Measurements from ENCODE around the gene C17orf100.
"Not testable (repeated sequence)": the region's sequence is repeated elsewhere in the genome, so short reads cannot be mapped to it uniquely, and the experiment has no call there.

Gene C17orf100

DNA sequence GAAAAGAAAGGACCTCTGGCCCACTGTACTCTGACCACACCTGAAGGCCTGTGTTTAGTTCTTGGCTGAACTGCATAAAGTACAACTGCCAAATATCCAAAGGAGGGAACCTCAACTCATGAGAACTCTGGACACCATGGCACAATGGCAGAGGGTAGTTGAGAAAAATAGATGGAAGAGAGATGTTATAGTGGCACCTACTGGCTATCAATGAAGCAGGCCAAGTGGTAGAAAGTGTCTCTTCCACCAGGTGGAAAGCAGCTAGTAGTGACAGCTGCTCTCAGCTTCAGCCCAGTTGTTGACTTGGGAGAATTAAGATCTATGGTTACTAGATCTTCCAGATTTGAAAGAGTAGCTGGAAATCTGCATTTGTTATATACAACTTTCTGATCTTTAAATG, 3.4 kb upstream of the C17orf100 start:
- H3K9ac ChIP-seq (ENCODE audit: low read length), result no peak overlapping the region
- peaks cover 13% of the 10 kb centered on the region for H3K36me3 ChIP-seq (ENCODE audit: control insufficient read depth, insufficient read depth, low read length)
- H3K27ac ChIP-seq (ENCODE audit: low read depth, low read length), result no peak overlapping the region
- peaks cover 3% of the 10 kb centered on the region for H3K27me3 ChIP-seq (ENCODE audit: control insufficient read depth, insufficient read depth, low read length)
- H3K4me3 ChIP-seq (ENCODE audit: low read length), result no peak overlapping the region
- H3K4me1 ChIP-seq (ENCODE audit: control insufficient read depth, insufficient read depth, low read length), result peaks cover 13% of the 10 kb centered on the region

GRCh38 chr17:6651919-6652452, 424 bp downstream of the C17orf100 start:
- H3K9ac ChIP-seq (ENCODE audit: low read length), result peak overlapping the region; percentile 35
- peak overlapping the region; percentile 89 for H3K27ac ChIP-seq (ENCODE audit: low read depth, low read length)
- peak overlapping the region; percentile 90 for H3K4me3 ChIP-seq (ENCODE audit: low read length)
- peaks cover 13% of the 10 kb centered on the region for H3K4me1 ChIP-seq (ENCODE audit: control insufficient read depth, insufficient read depth, low read length)
- peaks cover 3% of the 10 kb centered on the region for H3K27me3 ChIP-seq (ENCODE audit: control insufficient read depth, insufficient read depth, low read length)
- no peaks in the 10 kb centered on the region for H3K36me3 ChIP-seq (ENCODE audit: control insufficient read depth, insufficient read depth, low read length)

DNA sequence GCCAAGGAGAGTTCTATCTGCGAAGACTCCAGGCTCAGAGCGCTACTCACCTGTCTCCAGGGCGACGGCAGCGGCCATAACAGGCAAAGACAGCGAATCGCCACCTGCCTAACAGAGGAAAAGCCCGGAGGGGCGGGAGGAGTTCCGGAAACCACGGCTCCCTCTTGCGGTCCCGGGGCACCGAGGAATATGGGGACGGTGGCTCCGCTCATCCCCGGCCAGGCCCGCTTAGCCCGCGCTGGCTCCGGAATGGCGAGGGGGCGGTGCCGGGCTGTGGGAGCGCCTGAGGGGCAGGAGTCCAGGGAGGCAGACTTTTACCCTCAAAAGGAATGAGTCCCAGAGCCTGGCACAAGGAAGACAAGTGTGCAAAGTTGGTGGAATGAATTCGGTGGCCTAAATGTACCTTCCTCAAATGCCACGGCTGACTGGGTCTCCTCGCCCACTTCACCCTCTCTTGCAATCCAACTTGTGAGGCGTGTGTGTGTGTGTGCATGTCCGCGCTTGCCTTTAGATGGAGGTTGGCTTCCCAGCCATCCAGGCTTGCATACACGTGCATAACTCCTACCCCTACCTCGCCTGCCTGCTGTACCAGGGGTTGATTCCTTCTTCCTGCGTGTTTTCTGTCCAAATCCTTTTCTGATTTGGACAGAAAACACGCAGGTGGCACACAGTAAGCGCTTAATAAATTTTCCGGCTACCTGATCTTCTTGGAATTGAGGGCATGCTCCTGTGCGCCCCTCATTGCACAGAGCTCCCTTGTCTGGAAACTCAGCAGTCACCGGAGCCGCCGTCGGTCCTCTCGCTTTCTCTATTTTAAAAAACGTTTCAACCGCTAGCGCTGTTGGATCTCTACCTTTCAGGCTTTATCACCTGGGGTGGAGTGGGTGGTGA, 3.5 kb downstream of the C17orf100 start:
- H3K9ac ChIP-seq (ENCODE audit: low read length), result no peak overlapping the region
- no peak overlapping the region for H3K4me3 ChIP-seq (ENCODE audit: low read length)
- H3K36me3 ChIP-seq (ENCODE audit: control insufficient read depth, insufficient read depth, low read length), result no peaks in the 10 kb centered on the region
- H3K27ac ChIP-seq (ENCODE audit: low read depth, low read length), result no peak overlapping the region
- H3K27me3 ChIP-seq (ENCODE audit: control insufficient read depth, insufficient read depth, low read length), result peaks cover 5% of the 10 kb centered on the region
- peaks cover 13% of the 10 kb centered on the region for H3K4me1 ChIP-seq (ENCODE audit: control insufficient read depth, insufficient read depth, low read length)

GRCh38 chr17:6655732-6656361, 4.3 kb downstream of the C17orf100 start:
- H3K27ac ChIP-seq (ENCODE audit: low read depth, low read length); H3K4me1 ChIP-seq (ENCODE audit: control insufficient read depth, insufficient read depth, low read length); H3K4me3 ChIP-seq (ENCODE audit: low read length); H3K27me3 ChIP-seq (ENCODE audit: control insufficient read depth, insufficient read depth, low read length); H3K9ac ChIP-seq (ENCODE audit: low read length); H3K36me3 ChIP-seq (ENCODE audit: control insufficient read depth, insufficient read depth, low read length): not testable (repeated sequence)

DNA sequence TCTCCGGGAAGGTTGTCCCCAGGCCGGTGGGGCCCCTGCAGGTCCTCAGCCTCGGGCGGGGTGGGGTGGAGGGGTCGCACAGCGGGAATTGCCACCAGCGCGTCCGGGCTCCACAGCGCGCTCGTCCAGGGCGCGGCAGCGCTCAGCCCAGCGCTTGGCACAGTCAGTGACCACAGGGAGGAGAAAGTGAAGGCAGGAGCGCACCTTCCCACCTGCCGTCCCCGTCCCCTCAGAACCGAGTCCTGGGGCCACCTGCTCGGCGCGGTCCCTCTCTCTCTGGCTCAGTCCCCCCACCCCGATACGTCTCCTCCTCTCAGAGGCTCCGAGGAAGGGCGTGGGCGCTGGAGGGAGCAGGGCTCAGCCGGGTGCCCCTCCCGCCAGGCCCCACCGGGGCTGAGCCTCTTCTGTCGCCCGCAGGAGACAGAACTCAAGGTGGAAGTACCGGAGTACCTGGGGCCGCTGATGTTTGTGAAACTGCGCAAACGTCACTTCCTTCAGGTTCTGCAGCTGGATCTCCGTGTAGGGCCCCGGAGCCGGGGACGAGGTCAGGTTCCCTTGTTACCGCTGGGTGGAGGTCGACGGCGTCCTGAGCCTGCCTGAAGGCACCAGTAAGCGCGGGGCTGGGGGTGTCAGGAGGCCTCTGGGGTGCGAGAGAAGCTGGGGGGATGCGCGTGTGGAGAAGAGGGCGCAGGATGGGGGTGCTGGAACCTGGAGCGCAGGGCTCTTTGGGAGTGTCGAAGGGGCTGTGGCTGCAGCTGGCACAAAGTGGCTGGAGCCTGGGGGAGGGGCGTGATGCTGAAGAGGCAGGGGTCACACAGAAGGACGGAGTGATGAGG, 5.5 kb downstream of the C17orf100 start:
- not testable (repeated sequence) for H3K4me1 ChIP-seq (ENCODE audit: control insufficient read depth, insufficient read depth, low read length); H3K9ac ChIP-seq (ENCODE audit: low read length); H3K27ac ChIP-seq (ENCODE audit: low read depth, low read length); H3K27me3 ChIP-seq (ENCODE audit: control insufficient read depth, insufficient read depth, low read length); H3K4me3 ChIP-seq (ENCODE audit: low read length); H3K36me3 ChIP-seq (ENCODE audit: control insufficient read depth, insufficient read depth, low read length)

DNA sequence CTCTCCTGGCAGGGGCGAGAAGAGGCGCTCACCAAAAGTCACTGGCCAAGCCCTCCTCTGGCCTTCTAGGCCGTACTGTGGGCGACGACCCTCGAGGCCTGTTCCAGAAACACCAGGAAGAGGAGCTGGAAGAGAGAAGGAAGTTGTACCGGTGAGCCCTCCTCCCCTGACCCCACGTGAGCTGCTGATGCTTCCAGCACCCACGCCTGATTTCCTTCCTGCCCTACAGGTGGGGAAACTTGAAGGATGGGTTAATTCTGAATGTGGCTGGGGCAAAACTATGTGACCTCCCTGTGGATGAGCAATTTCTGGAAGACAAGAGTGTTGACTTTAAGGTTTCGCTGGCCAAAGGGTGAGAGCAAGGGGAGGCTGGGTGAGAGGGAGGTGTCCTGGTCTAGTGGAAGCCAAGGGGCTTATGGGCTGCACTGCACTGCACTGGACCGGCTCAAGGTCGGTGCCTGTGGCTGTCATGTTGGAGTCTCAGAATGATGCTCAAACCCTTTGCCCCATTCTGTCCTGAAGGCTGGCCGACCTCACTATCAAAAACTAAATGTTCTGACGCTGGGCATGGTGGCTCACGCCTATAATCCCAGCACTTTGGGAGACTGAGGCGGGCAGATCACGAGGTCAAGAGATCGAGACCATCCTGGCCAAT, 6.2 kb downstream of the C17orf100 start:
- Histone ChIP-seq H3K4me1 (ENCODE audit: control insufficient read depth, insufficient read depth, low read length) (no peaks in the 10 kb centered on the region), H3K36me3 (ENCODE audit: control insufficient read depth, insufficient read depth, low read length) (no peaks in the 10 kb centered on the region), H3K9ac (ENCODE audit: low read length) (no peak overlapping the region), H3K27ac (ENCODE audit: low read depth, low read length) (no peak overlapping the region), H3K27me3 (ENCODE audit: control insufficient read depth, insufficient read depth, low read length) (peaks cover 2% of the 10 kb centered on the region), H3K4me3 (ENCODE audit: low read length) (peak overlapping the region; percentile 21)

DNA sequence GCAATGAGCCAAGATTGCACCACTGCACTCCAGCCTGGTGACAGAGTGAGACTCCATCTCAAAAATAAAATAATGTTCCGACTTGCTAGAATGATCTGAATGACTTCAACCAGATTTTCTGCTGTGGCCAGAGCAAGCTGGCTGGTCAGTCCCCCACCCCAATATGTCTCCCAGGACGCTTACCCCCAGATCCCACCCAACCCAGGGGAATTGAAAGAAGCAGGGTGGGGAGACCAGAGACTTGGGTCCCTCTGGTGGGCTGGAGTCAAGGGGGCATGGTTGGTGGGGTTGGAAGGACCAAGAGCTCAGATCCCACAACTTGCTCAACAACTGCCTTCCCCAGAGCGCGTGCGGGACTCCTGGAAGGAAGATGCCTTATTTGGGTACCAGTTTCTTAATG, 6.8 kb downstream of the C17orf100 start:
- not testable (repeated sequence) for H3K27me3 ChIP-seq (ENCODE audit: control insufficient read depth, insufficient read depth, low read length); H3K4me3 ChIP-seq (ENCODE audit: low read length); H3K4me1 ChIP-seq (ENCODE audit: control insufficient read depth, insufficient read depth, low read length); H3K36me3 ChIP-seq (ENCODE audit: control insufficient read depth, insufficient read depth, low read length); H3K27ac ChIP-seq (ENCODE audit: low read depth, low read length); H3K9ac ChIP-seq (ENCODE audit: low read length)

DNA sequence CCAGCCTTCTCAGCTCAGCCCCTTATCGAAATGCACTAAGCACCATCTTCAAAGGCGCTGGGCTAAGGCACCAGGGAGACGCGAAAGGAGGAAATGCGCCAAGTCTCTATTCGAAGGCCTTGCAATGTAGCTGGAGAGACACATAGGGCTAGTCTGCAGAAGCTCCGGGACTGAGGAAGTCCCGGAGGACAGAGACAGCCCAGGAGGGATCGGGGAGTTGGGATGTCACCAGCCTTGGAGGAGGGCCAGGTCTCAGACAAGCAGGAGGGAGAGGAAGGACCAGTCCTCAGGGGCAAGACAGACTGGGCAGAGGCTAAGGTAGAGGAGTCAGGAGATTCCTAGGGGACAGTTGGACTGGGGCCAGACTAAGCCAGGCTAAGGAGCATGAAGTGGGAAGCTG, 8.5 kb downstream of the C17orf100 start:
- Histone ChIP-seq H3K27ac (ENCODE audit: low read depth, low read length) (no peak overlapping the region), H3K9ac (ENCODE audit: low read length) (no peak overlapping the region), H3K4me3 (ENCODE audit: low read length) (no peak overlapping the region), H3K36me3 (ENCODE audit: control insufficient read depth, insufficient read depth, low read length) (no peaks in the 10 kb centered on the region), H3K4me1 (ENCODE audit: control insufficient read depth, insufficient read depth, low read length) (no peaks in the 10 kb centered on the region), H3K27me3 (ENCODE audit: control insufficient read depth, insufficient read depth, low read length) (peaks cover 2% of the 10 kb centered on the region)

DNA sequence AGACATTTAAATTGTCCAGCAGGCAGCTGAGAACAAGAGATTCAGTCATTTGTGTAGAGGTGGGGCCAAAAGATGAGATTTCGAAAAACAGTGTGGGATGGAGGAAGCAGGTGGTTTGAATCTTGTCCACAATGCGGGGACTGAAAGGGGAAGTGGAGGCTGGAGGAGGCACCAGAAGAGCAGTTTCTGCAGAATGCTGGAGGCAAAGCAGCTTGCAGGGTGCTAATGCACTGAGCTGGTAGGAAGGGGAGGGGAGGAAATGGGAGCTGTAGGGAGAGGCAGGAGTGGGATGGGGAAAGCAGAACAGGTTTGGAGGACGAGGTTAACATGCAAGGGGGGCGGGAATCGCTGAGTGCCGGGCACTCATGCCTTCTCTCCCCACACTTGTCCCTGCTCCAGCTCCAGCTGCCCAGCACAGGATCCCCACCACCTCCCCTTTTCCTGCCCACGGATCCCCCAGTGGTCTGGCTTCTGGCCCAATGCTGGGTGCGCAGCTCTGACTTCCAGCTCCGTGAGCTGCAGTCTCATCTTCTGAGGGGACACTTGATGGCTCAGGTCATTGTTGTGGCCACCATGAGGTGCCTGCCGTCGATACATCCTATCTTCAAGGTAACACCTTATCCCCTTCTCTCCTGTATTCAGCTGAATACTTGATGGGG, 9.4 kb downstream of the C17orf100 start:
- no peaks in the 10 kb centered on the region for H3K4me1 ChIP-seq (ENCODE audit: control insufficient read depth, insufficient read depth, low read length)
- no peak overlapping the region for H3K9ac ChIP-seq (ENCODE audit: low read length)
- H3K4me3 ChIP-seq (ENCODE audit: low read length), result no peak overlapping the region
- no peak overlapping the region for H3K27ac ChIP-seq (ENCODE audit: low read depth, low read length)
- H3K27me3 ChIP-seq (ENCODE audit: control insufficient read depth, insufficient read depth, low read length), result peaks cover 2% of the 10 kb centered on the region
- H3K36me3 ChIP-seq (ENCODE audit: control insufficient read depth, insufficient read depth, low read length), result no peaks in the 10 kb centered on the region

- Histone ChIP-seq H3K27me3 (ENCODE audit: control insufficient read depth, insufficient read depth, low read length) (peaks cover 2% of the 10 kb centered on the region), H3K4me3 (ENCODE audit: low read length) (no peak overlapping the region), H3K27ac (ENCODE audit: low read depth, low read length) (no peak overlapping the region), H3K9ac (ENCODE audit: low read length) (no peak overlapping the region), H3K36me3 (ENCODE audit: control insufficient read depth, insufficient read depth, low read length) (no peaks in the 10 kb centered on the region), H3K4me1 (ENCODE audit: control insufficient read depth, insufficient read depth, low read length) (no peaks in the 10 kb centered on the region)
These were observed 9.9 kb downstream of the C17orf100 start for GRCh38 chr17:6661464-6661848.

DNA sequence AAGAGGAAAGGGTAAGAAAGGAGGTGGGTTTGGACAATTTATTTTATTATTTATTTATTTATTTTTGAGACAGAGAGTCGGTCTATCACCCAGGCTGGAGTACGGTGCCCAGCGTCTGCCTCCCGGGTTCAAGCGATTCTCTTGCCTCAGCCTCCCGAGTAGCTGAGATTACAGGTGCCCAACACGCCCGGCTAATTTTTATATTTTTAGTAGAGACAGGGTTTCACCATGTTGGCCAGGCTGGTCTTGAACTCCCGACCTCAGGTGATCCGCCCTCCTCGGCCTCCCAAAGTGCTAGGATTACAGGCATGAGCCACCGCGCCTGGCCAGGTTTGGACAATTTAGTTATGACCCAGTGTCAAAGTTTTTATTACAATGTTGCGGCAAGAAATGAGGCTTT, 11.6 kb downstream of the C17orf100 start:
- not testable (repeated sequence) for H3K4me3 ChIP-seq (ENCODE audit: low read length); H3K36me3 ChIP-seq (ENCODE audit: control insufficient read depth, insufficient read depth, low read length); H3K27ac ChIP-seq (ENCODE audit: low read depth, low read length); H3K4me1 ChIP-seq (ENCODE audit: control insufficient read depth, insufficient read depth, low read length); H3K27me3 ChIP-seq (ENCODE audit: control insufficient read depth, insufficient read depth, low read length); H3K9ac ChIP-seq (ENCODE audit: low read length)

Data from rectal smooth muscle tissue (tissue), 1 donor.